B cell (primary cell): ENCODE measurements around the gene TOR1AIP2.

ENCODE experiments used
- EZH2 ChIP-seq: IDR thresholded peaks from 2 replicates; pipeline ENCODE4 v1.6.1; 2012; ENCODE audit warnings: borderline replicate concordance, low read depth, mild to moderate bottlenecking, moderate library complexity, low read length; ENCODE audit not compliant: insufficient read depth, poor library complexity, severe bottlenecking
- TF ChIP-seq, protein P1 (sequence below): fragments of 200-600 bp; IDR thresholded peaks from one replicate; pipeline ENCODE4 v1.8.0; 2022; ENCODE audit warnings: antibody characterized with exemption, mild to moderate bottlenecking

- TF ChIP-seq, protein P1, sequence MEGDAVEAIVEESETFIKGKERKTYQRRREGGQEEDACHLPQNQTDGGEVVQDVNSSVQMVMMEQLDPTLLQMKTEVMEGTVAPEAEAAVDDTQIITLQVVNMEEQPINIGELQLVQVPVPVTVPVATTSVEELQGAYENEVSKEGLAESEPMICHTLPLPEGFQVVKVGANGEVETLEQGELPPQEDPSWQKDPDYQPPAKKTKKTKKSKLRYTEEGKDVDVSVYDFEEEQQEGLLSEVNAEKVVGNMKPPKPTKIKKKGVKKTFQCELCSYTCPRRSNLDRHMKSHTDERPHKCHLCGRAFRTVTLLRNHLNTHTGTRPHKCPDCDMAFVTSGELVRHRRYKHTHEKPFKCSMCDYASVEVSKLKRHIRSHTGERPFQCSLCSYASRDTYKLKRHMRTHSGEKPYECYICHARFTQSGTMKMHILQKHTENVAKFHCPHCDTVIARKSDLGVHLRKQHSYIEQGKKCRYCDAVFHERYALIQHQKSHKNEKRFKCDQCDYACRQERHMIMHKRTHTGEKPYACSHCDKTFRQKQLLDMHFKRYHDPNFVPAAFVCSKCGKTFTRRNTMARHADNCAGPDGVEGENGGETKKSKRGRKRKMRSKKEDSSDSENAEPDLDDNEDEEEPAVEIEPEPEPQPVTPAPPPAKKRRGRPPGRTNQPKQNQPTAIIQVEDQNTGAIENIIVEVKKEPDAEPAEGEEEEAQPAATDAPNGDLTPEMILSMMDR: no peak
- TF ChIP-seq EZH2: no peak
These were observed 63.1 kb downstream of the TOR1AIP2 start for GRCh38 chr1:179814546-179814838.
